Ishikawa (cell line): ENCODE data around the gene PTPN22.

Experiments
- CEBPB ChIP-seq: IDR thresholded peaks from 2 replicates; pipeline ENCODE4 v1.6.1; 2012
- CREB1 ChIP-seq: IDR thresholded peaks from 2 replicates; pipeline ENCODE4 v1.6.1; 2012; ENCODE audit warnings: low read depth
- EGR1 ChIP-seq: IDR thresholded peaks from 2 replicates; pipeline ENCODE4 v1.6.1; 2012
- EP300 ChIP-seq: IDR thresholded peaks from 2 replicates; pipeline ENCODE4 v1.6.1; 2012; ENCODE audit warnings: borderline replicate concordance
- FOXM1 ChIP-seq: IDR thresholded peaks from 2 replicates; pipeline ENCODE4 v1.6.1; 2012; ENCODE audit warnings: low read depth, borderline replicate concordance
- MAX ChIP-seq: IDR thresholded peaks from 2 replicates; pipeline ENCODE4 v1.6.1; 2012
- NFIC ChIP-seq: IDR thresholded peaks from 2 replicates; pipeline ENCODE4 v1.6.1; 2012
- RAD21 ChIP-seq: IDR thresholded peaks from 2 replicates; pipeline ENCODE4 v1.6.1; 2012; ENCODE audit warnings: low read depth
- REST ChIP-seq: IDR thresholded peaks from 2 replicates; pipeline ENCODE4 v1.6.1; 2012; ENCODE audit warnings: low read depth, mild to moderate bottlenecking
- TAF1 ChIP-seq: IDR thresholded peaks from 2 replicates; pipeline ENCODE4 v1.6.1; 2012; ENCODE audit warnings: low read depth, mild to moderate bottlenecking
- TCF12 ChIP-seq: IDR thresholded peaks from 2 replicates; pipeline ENCODE4 v1.6.1; 2012; ENCODE audit warnings: low read depth
- TEAD4 ChIP-seq: IDR thresholded peaks from 2 replicates; pipeline ENCODE4 v1.6.1; 2012
- USF1 ChIP-seq: IDR thresholded peaks from 2 replicates; pipeline ENCODE4 v1.6.1; 2012
- YY1 ChIP-seq: IDR thresholded peaks from 2 replicates; pipeline ENCODE4 v1.6.1; 2012; ENCODE audit warnings: low read depth
- ZBTB7A ChIP-seq: IDR thresholded peaks from 2 replicates; pipeline ENCODE4 v1.6.1; 2012; ENCODE audit warnings: low read depth

The PTPN22 gene

GRCh38 chr1:113811156-113811887 lies 60.2 kb downstream of the PTPN22 start:
- TF ChIP-seq MAX (no peak), RAD21 (no peak), CEBPB (no peak), EGR1 (no peak), ZBTB7A (no peak), EP300 (no peak), TCF12 (no peak), NFIC (no peak), CREB1 (no peak), USF1 (no peak), TAF1 (no peak), YY1 (no peak), FOXM1 (no peak)

GRCh38 chr1:113809670-113810602 lies 61.6 kb downstream of the PTPN22 start:
- TF ChIP-seq CREB1 (no peak), FOXM1 (no peak), TEAD4 (no peak), ZBTB7A (no peak)

- TF ChIP-seq CREB1 (no peak), TEAD4 (no peak), NFIC (no peak), RAD21 (no peak), TAF1 (no peak), USF1 (no peak), EP300 (no peak), YY1 (no peak), CEBPB (no peak), REST (no peak), ZBTB7A (no peak), EGR1 (no peak), TCF12 (no peak), FOXM1 (no peak), MAX (no peak)
Measured at GRCh38 chr1:113808450-113809195, 62.9 kb downstream of the PTPN22 start.

GRCh38 chr1:113805639-113806038 lies 65.9 kb downstream of the PTPN22 start:
- TF ChIP-seq TAF1 (no peak), NFIC (no peak), EP300 (no peak), CREB1 (no peak), USF1 (no peak), TEAD4 (no peak), REST (no peak), EGR1 (no peak), FOXM1 (no peak), TCF12 (no peak), YY1 (no peak), CEBPB (no peak), RAD21 (no peak), ZBTB7A (no peak), MAX (no peak)
